ENCODE results near the gene ACSL3. TPM values are rescaled to one million over a fixed set of nuclear protein-coding genes. Genes with fewer than 3 reads are reported as not detected.
"Not testable (repeated sequence)": the region's sequence is repeated elsewhere in the genome, so short reads cannot be mapped to it uniquely, and the experiment has no call there.

Gene ACSL3
- total RNA-seq, 2 donors from 2014 or later, result 77.1 to 124 TPM

- no peak for DNase-seq (ENCODE audit: low spot score)
- no peaks in the 10 kb centered on the region for H3K9me3 ChIP-seq
- 82% methylated on average over 13 of the region's 13 CpGs for WGBS
- no peaks in the 10 kb centered on the region for H3K36me3 ChIP-seq
- H3K4me3 ChIP-seq, result no peak overlapping the region
- no peak overlapping the region for H3K27ac ChIP-seq
- no peaks in the 10 kb centered on the region for H3K27me3 ChIP-seq (replicated peaks; ENCODE audit: insufficient read depth)
- no peak for TF ChIP-seq POLR2AphosphoS5 (IDR thresholded peaks at IDR 0.05)
- no peak for TF ChIP-seq POLR2A (IDR thresholded peaks at IDR 0.05)
- TF ChIP-seq CTCF (IDR thresholded peaks at IDR 0.05), result no peak
- peaks cover 2% of the 10 kb centered on the region for H3K4me1 ChIP-seq (replicated peaks)
- intact Hi-C loops (cut with DNase I), result no loop called here
Observed at GRCh38 chr2:222866358-222866960, 5.6 kb downstream of the ACSL3 start.

GRCh38 chr2:222868560-222869251, 7.9 kb downstream of the ACSL3 start:
- intact Hi-C loops (cut with DNase I), result not testable (repeated sequence)

GRCh38 chr2:222869252-222869560, 8.4 kb downstream of the ACSL3 start:
- H3K4me3 ChIP-seq, result no peak overlapping the region
- no peak for DNase-seq (ENCODE audit: low spot score)
- no peaks in the 10 kb centered on the region for H3K36me3 ChIP-seq
- TF ChIP-seq POLR2AphosphoS5 (IDR thresholded peaks at IDR 0.05) (no peak), POLR2A (IDR thresholded peaks at IDR 0.05) (no peak), CTCF (IDR thresholded peaks at IDR 0.05) (no peak)
- H3K4me1 ChIP-seq (replicated peaks), result peaks cover 2% of the 10 kb centered on the region
- no peaks in the 10 kb centered on the region for H3K27me3 ChIP-seq (replicated peaks; ENCODE audit: insufficient read depth)
- no peak overlapping the region for H3K27ac ChIP-seq
- intact Hi-C loops (cut with DNase I), result no loop called here
- no peaks in the 10 kb centered on the region for H3K9me3 ChIP-seq

More at GRCh38 chr2:222868560-222869251, 7.9 kb downstream of the ACSL3 start:
- H3K27me3 ChIP-seq (replicated peaks; ENCODE audit: insufficient read depth); H3K27ac ChIP-seq; H3K4me1 ChIP-seq (replicated peaks); H3K9me3 ChIP-seq; H3K36me3 ChIP-seq; H3K4me3 ChIP-seq; DNase-seq (ENCODE audit: low spot score): not testable (repeated sequence)
- 89% methylated on average over 8 of the region's 8 CpGs for WGBS

- Histone ChIP-seq H3K27ac (no peak overlapping the region), H3K4me3 (no peak overlapping the region), H3K9me3 (no peaks in the 10 kb centered on the region), H3K4me1 (replicated peaks) (peaks cover 1% of the 10 kb centered on the region), H3K36me3 (no peaks in the 10 kb centered on the region), H3K27me3 (replicated peaks; ENCODE audit: insufficient read depth) (no peaks in the 10 kb centered on the region)
- TF ChIP-seq POLR2AphosphoS5 (IDR thresholded peaks at IDR 0.05) (no peak), CTCF (IDR thresholded peaks at IDR 0.05) (no peak), POLR2A (IDR thresholded peaks at IDR 0.05) (no peak)
- intact Hi-C loops (cut with DNase I), result no loop called here
- 91% methylated on average over 5 of the region's 5 CpGs for WGBS
- no peak for DNase-seq (ENCODE audit: low spot score)
Observed at GRCh38 chr2:222871291-222871690, 10.5 kb downstream of the ACSL3 start.

- no peak for TF ChIP-seq POLR2A (IDR thresholded peaks at IDR 0.05)
- no peaks in the 10 kb centered on the region for H3K4me1 ChIP-seq (replicated peaks)
- no peaks in the 10 kb centered on the region for H3K9me3 ChIP-seq
- H3K36me3 ChIP-seq, result no peaks in the 10 kb centered on the region
- intact Hi-C loops (cut with DNase I), result no loop called here
- no peak for DNase-seq (ENCODE audit: low spot score)
- no peaks in the 10 kb centered on the region for H3K27me3 ChIP-seq (replicated peaks; ENCODE audit: insufficient read depth)
- no peak overlapping the region for H3K27ac ChIP-seq
- 95% methylated on average over 4 of the region's 4 CpGs for WGBS
- H3K4me3 ChIP-seq, result no peak overlapping the region
Observed at GRCh38 chr2:222872551-222872950, 11.7 kb downstream of the ACSL3 start.

GRCh38 chr2:222875482-222875881, 14.6 kb downstream of the ACSL3 start:
- intact Hi-C loops (cut with DNase I), result no loop called here
- peaks cover 3% of the 10 kb centered on the region for H3K4me1 ChIP-seq (replicated peaks)
- no peak for DNase-seq (ENCODE audit: low spot score)
- no peak overlapping the region for H3K4me3 ChIP-seq
- WGBS, result 82% methylated on average over 3 of the region's 3 CpGs
- no peaks in the 10 kb centered on the region for H3K36me3 ChIP-seq
- no peak overlapping the region for H3K27ac ChIP-seq
- TF ChIP-seq CTCF (IDR thresholded peaks at IDR 0.05), result no peak
- no peak for TF ChIP-seq POLR2A (IDR thresholded peaks at IDR 0.05)
- TF ChIP-seq POLR2AphosphoS5 (IDR thresholded peaks at IDR 0.05), result no peak
- H3K27me3 ChIP-seq (replicated peaks; ENCODE audit: insufficient read depth), result no peaks in the 10 kb centered on the region
- H3K9me3 ChIP-seq, result no peaks in the 10 kb centered on the region

Measured in prostate gland (tissue), 2 donors.